Stimulated activated naive CD8-positive, alpha-beta T cell treated with anti-CD3 and anti-CD28 coated beads, Interleukin-15, amount 100 ng/mL, for 72 hours (primary cell): ENCODE results near the gene DERL2.

Experiments
- ATAC-seq: fragments of 150-1000 bp; cut with Tn5 transposase; 2 replicates; pipeline ENCODE4 v1.10.0; 2021; ENCODE audit warnings: mild to moderate bottlenecking, moderate library complexity
- DNase-seq, 2 donors: peaks; one replicate each; pipeline ENCODE4 v3.0.0; 2021 to 2022
- H3K27ac Mint-ChIP-seq, 2 donors: one replicate each; pipeline ENCODE4 v1.8.0; 2022; ENCODE audit warnings: mild to moderate bottlenecking in 2 of 2, mixed read lengths in 2 of 2, moderate library complexity in 2 of 2
- H3K27me3 Mint-ChIP-seq: one replicate; pipeline ENCODE4 v1.8.0; 2022; ENCODE audit warnings: mixed read lengths
- H3K4me1 Mint-ChIP-seq: one replicate; pipeline ENCODE4 v1.8.0; 2022; ENCODE audit warnings: mild to moderate bottlenecking, mixed read lengths
- H3K4me3 Mint-ChIP-seq, 2 donors: one replicate each; pipeline ENCODE4 v1.8.0; 2022; ENCODE audit warnings: mild to moderate bottlenecking in 2 of 2, mixed read lengths in 2 of 2, moderate library complexity in 1 of 2
- H3K9me3 Mint-ChIP-seq, 2 donors: one replicate each; pipeline ENCODE4 v1.8.0; 2022; ENCODE audit warnings: mixed read lengths in 2 of 2

DERL2 gene

GRCh38 chr17:5485270-5486205 is at the start of gene DERL2:
Gene DERL2, minus strand, starts transcription at chr17:5486178. Its CDS starts 17 bp downstream, at chr17:5486161.
- H3K4me3 Mint-ChIP-seq = peak within 1 kb of the TSS; percentile 93 to 99
- H3K27me3 Mint-ChIP-seq = no peaks in the 10 kb centered on the region
- peaks cover 47% of the 10 kb centered on the region for H3K4me1 Mint-ChIP-seq
- H3K27ac Mint-ChIP-seq = peak within 1 kb of the TSS; percentile 99
- DNase-seq (no peak), ATAC-seq (peak; percentile 49)
- no peaks in the 10 kb centered on the region for H3K9me3 Mint-ChIP-seq

- H3K4me1 Mint-ChIP-seq = no peaks in the 10 kb centered on the region
- DNase-seq = no peak
- no peak overlapping the region for H3K27ac Mint-ChIP-seq
- H3K4me3 Mint-ChIP-seq = no peak overlapping the region
- H3K9me3 Mint-ChIP-seq = no peaks in the 10 kb centered on the region
- no peak for ATAC-seq
- H3K27me3 Mint-ChIP-seq = no peaks in the 10 kb centered on the region
Observed at GRCh38 chr17:5535436-5535835, 49.5 kb upstream of the DERL2 start.

- no peak for ATAC-seq
- Mint-ChIP-seq H3K27ac (peak overlapping the region in 1 of 2 donors; percentile 93), H3K9me3 (no peaks in the 10 kb centered on the region), H3K4me3 (no peak overlapping the region), H3K27me3 (no peaks in the 10 kb centered on the region), H3K4me1 (no peaks in the 10 kb centered on the region)
- no peak for DNase-seq
Observed at GRCh38 chr17:5533486-5534315, 47.7 kb upstream of the DERL2 start.

- peak overlapping the region in 1 of 2 donors; percentile 88 for H3K27ac Mint-ChIP-seq
- no peak overlapping the region for H3K4me3 Mint-ChIP-seq
- H3K9me3 Mint-ChIP-seq = no peaks in the 10 kb centered on the region
- H3K27me3 Mint-ChIP-seq = no peaks in the 10 kb centered on the region
- H3K4me1 Mint-ChIP-seq = peaks cover 1% of the 10 kb centered on the region
- DNase-seq (no peak), ATAC-seq (no peak)
Observed at GRCh38 chr17:5532581-5532980, 46.6 kb upstream of the DERL2 start.

GRCh38 chr17:5531085-5531418 is 45.1 kb upstream of the DERL2 start:
- ATAC-seq (no peak), DNase-seq (no peak)
- Mint-ChIP-seq H3K9me3 (no peaks in the 10 kb centered on the region), H3K27me3 (no peaks in the 10 kb centered on the region), H3K4me3 (no peak overlapping the region), H3K27ac (peak overlapping the region in 1 of 2 donors; percentile 64), H3K4me1 (peaks cover 17% of the 10 kb centered on the region)

- no peak overlapping the region for H3K4me3 Mint-ChIP-seq
- no peaks in the 10 kb centered on the region for H3K9me3 Mint-ChIP-seq
- peaks cover 18% of the 10 kb centered on the region for H3K4me1 Mint-ChIP-seq
- no peak for DNase-seq
- no peak for ATAC-seq
- peak overlapping the region in 1 of 2 donors; percentile 64 for H3K27ac Mint-ChIP-seq
- no peaks in the 10 kb centered on the region for H3K27me3 Mint-ChIP-seq
Observed at GRCh38 chr17:5530265-5531084, 44.5 kb upstream of the DERL2 start.

- ATAC-seq = no peak
Observed at GRCh38 chr17:5527601-5528250, 41.7 kb upstream of the DERL2 start.

GRCh38 chr17:5526821-5527598 is 41.0 kb upstream of the DERL2 start:
- Mint-ChIP-seq H3K4me3 (no peak overlapping the region), H3K9me3 (no peaks in the 10 kb centered on the region), H3K27me3 (no peaks in the 10 kb centered on the region), H3K4me1 (peaks cover 18% of the 10 kb centered on the region), H3K27ac (peak overlapping the region; percentile 71 to 75)
- DNase-seq (peak; percentile 25 to 77), ATAC-seq (peak; percentile 99)

More at GRCh38 chr17:5527601-5528250, 41.7 kb upstream of the DERL2 start:
- Mint-ChIP-seq H3K4me1 (peaks cover 18% of the 10 kb centered on the region), H3K4me3 (no peak overlapping the region), H3K9me3 (no peaks in the 10 kb centered on the region), H3K27me3 (no peaks in the 10 kb centered on the region), H3K27ac (peak overlapping the region in 1 of 2 donors; percentile 66)
- no peak for DNase-seq

- no peaks in the 10 kb centered on the region for H3K9me3 Mint-ChIP-seq
- H3K27ac Mint-ChIP-seq = peak overlapping the region in 1 of 2 donors; percentile 0
- peaks cover 18% of the 10 kb centered on the region for H3K4me1 Mint-ChIP-seq
- no peak overlapping the region for H3K4me3 Mint-ChIP-seq
- ATAC-seq = no peak
- no peak for DNase-seq
- H3K27me3 Mint-ChIP-seq = no peaks in the 10 kb centered on the region
Observed at GRCh38 chr17:5523249-5523648, 37.3 kb upstream of the DERL2 start.

- peak overlapping the region in 1 of 2 donors; percentile 71 for H3K27ac Mint-ChIP-seq
Observed at GRCh38 chr17:5522476-5522875, 36.5 kb upstream of the DERL2 start.

GRCh38 chr17:5516060-5516792 is 30.2 kb upstream of the DERL2 start:
- Mint-ChIP-seq H3K4me1 (peaks cover 37% of the 10 kb centered on the region), H3K4me3 (no peak overlapping the region), H3K27me3 (no peaks in the 10 kb centered on the region), H3K27ac (peak overlapping the region in 1 of 2 donors; percentile 23), H3K9me3 (peaks cover 5 to 10% of the 10 kb centered on the region in 2 donors)
- DNase-seq = no peak
- ATAC-seq = no peak

More at GRCh38 chr17:5522476-5522875, 36.5 kb upstream of the DERL2 start:
- peaks cover 15% of the 10 kb centered on the region for H3K4me1 Mint-ChIP-seq
- DNase-seq = no peak
- H3K27me3 Mint-ChIP-seq = no peaks in the 10 kb centered on the region
- H3K9me3 Mint-ChIP-seq = no peaks in the 10 kb centered on the region
- H3K4me3 Mint-ChIP-seq = no peak overlapping the region
- no peak for ATAC-seq

GRCh38 chr17:5514976-5515375 is 29.0 kb upstream of the DERL2 start:
- Mint-ChIP-seq H3K9me3 (peaks cover 5 to 10% of the 10 kb centered on the region in 2 donors), H3K27ac (no peak overlapping the region), H3K4me3 (peak overlapping the region in 1 of 2 donors; percentile 36), H3K27me3 (no peaks in the 10 kb centered on the region), H3K4me1 (peaks cover 37% of the 10 kb centered on the region)
- DNase-seq (no peak), ATAC-seq (no peak)

- Mint-ChIP-seq H3K27ac (no peak overlapping the region), H3K9me3 (peaks cover 5 to 10% of the 10 kb centered on the region in 2 donors), H3K27me3 (no peaks in the 10 kb centered on the region), H3K4me1 (peaks cover 37% of the 10 kb centered on the region), H3K4me3 (no peak overlapping the region)
- ATAC-seq (peak; percentile 93), DNase-seq (peak in 1 of 2 donors; percentile 27)
Observed at GRCh38 chr17:5513628-5514027, 27.6 kb upstream of the DERL2 start.
